OCI-LY3 (cell line): Measurements from ENCODE around the gene DPP6.

ENCODE experiments used
- EZH2phosphoT487 ChIP-seq: fragments of 200-600 bp; shearing (Covaris generic); IDR thresholded peaks from 2 replicates; pipeline ENCODE4 v1.6.1; 2018; ENCODE audit warnings: antibody characterized with exemption, mixed run types, low read depth
- TF ChIP-seq, protein P1 (sequence below): fragments of 200-600, 300-600 bp; sonication (generic); IDR thresholded peaks from 2 replicates; pipeline ENCODE4 v1.5.1; 2014; ENCODE audit warnings: antibody characterized with exemption, low read length, low read depth

DNA sequence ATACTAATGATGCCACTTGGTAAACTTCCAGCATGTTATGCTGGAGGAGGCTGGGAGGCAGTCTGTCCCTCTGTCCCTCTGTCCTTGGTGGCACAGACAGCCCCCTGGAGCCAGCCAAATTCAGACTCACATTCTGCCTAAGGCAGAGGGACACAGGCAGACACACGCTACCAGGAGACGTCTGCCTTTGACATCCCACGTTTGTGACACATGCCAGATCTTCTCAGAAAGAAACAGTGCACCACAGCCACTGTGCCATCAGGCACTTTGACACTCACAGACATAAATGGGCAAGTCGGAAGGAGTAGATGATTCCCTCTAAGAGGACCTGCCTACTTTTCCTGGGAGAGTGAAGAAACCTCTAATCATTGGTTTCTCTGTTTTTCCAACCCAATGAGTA lies 467.0 kb downstream of the DPP6 start:
- TF ChIP-seq, protein P1, sequence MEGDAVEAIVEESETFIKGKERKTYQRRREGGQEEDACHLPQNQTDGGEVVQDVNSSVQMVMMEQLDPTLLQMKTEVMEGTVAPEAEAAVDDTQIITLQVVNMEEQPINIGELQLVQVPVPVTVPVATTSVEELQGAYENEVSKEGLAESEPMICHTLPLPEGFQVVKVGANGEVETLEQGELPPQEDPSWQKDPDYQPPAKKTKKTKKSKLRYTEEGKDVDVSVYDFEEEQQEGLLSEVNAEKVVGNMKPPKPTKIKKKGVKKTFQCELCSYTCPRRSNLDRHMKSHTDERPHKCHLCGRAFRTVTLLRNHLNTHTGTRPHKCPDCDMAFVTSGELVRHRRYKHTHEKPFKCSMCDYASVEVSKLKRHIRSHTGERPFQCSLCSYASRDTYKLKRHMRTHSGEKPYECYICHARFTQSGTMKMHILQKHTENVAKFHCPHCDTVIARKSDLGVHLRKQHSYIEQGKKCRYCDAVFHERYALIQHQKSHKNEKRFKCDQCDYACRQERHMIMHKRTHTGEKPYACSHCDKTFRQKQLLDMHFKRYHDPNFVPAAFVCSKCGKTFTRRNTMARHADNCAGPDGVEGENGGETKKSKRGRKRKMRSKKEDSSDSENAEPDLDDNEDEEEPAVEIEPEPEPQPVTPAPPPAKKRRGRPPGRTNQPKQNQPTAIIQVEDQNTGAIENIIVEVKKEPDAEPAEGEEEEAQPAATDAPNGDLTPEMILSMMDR: no peak
- TF ChIP-seq EZH2phosphoT487: no peak
